ENCODE results near the gene ALG11. TPM values are rescaled to one million over a fixed set of nuclear protein-coding genes. Genes with fewer than 3 reads are reported as not detected.

Gene ALG11
- total and polyA plus RNA-seq, 4 donors, result 5.4 to 34.5 (median 11.9) TPM

DNA sequence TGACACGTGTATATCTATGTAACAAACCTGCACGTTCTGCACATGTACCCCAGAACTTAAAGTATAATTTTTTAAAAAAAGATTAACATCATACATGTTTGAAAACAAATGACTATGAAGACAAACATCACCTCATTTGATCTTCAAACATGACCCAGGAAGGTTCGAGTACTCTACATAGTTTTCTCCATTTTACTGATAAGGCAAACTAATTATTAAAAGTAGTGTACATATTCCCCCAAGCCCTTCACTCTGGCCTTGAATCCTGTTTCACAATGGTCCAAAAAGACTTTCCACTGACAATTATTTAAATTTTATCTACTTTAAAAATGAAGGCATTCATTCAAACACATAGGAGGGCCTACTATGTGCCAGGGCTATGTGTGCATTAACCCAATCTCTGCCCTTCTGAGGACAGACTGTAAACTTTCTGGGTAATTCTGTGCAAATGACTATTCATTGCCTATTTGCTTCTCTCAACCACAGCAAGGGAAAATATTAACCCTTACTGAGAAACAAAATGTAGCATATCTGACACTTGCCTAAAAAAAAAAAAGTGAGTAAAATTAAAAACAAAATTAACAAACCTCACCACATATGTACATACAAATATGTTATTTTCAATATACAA, 23.1 kb upstream of the ALG11 start:
- WGBS, result 68% methylated on average over 3 of the region's 3 CpGs
- H3K4me1 ChIP-seq (ENCODE audit: control insufficient read depth in 4 of 4, insufficient read depth in 4 of 4, low read length in 3 of 4), result peaks cover 0 to 7% (median 5%) of the 10 kb centered on the region in 4 donors

DNA sequence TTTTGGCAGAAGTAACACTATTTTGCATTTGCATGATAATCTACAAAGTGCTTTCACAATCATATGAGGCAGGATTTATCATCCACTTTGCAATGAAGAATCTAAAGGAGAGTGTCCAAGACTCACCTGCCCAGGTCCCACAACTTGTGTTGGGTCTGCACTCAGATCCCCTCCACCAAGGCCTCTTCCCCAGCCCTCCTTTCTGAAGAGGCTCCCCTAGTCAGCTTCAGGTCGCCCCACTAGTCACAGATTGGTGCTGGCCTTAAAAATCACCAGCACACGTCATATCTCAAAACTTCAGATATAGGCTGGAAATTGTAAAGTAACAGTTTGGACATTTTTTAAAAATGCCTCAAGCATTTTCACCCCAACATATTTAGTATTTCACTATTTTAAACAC, 18.5 kb upstream of the ALG11 start:
- peaks cover 0 to 3% (median 0%) of the 10 kb centered on the region in 4 donors for H3K36me3 ChIP-seq (ENCODE audit: control insufficient read depth in 4 of 4, insufficient read depth in 3 of 4, low read depth in 1 of 4, low read length in 3 of 4)
- peaks cover 10 to 45% (median 44%) of the 10 kb centered on the region in 4 donors for H3K4me1 ChIP-seq (ENCODE audit: control insufficient read depth in 4 of 4, insufficient read depth in 4 of 4, low read length in 3 of 4)
- H3K27me3 ChIP-seq (ENCODE audit: control insufficient read depth in 4 of 4, insufficient read depth in 4 of 4, low read length in 3 of 4), result no peaks in the 10 kb centered on the region
- no peak overlapping the region for H3K9ac ChIP-seq (ENCODE audit: low read depth in 1 of 2, low read length in 2 of 2)
- no peaks in the 10 kb centered on the region for H3K9me3 ChIP-seq (ENCODE audit: control insufficient read depth in 4 of 4, low read length in 3 of 4)
- TF ChIP-seq GABPA (IDR thresholded peaks at IDR 0.05 in 1 of 2, conservative IDR thresholded peaks at IDR 0.05 in 1 of 2), result no peak
- TF ChIP-seq HNF4A (conservative IDR thresholded peaks at IDR 0.05), result no peak
- no peak for TF ChIP-seq RAD21 (IDR thresholded peaks at IDR 0.05)
- TF ChIP-seq, protein P1, sequence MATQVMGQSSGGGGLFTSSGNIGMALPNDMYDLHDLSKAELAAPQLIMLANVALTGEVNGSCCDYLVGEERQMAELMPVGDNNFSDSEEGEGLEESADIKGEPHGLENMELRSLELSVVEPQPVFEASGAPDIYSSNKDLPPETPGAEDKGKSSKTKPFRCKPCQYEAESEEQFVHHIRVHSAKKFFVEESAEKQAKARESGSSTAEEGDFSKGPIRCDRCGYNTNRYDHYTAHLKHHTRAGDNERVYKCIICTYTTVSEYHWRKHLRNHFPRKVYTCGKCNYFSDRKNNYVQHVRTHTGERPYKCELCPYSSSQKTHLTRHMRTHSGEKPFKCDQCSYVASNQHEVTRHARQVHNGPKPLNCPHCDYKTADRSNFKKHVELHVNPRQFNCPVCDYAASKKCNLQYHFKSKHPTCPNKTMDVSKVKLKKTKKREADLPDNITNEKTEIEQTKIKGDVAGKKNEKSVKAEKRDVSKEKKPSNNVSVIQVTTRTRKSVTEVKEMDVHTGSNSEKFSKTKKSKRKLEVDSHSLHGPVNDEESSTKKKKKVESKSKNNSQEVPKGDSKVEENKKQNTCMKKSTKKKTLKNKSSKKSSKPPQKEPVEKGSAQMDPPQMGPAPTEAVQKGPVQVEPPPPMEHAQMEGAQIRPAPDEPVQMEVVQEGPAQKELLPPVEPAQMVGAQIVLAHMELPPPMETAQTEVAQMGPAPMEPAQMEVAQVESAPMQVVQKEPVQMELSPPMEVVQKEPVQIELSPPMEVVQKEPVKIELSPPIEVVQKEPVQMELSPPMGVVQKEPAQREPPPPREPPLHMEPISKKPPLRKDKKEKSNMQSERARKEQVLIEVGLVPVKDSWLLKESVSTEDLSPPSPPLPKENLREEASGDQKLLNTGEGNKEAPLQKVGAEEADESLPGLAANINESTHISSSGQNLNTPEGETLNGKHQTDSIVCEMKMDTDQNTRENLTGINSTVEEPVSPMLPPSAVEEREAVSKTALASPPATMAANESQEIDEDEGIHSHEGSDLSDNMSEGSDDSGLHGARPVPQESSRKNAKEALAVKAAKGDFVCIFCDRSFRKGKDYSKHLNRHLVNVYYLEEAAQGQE (IDR thresholded peaks at IDR 0.05), result no peak
- no peak for TF ChIP-seq TAF1 (conservative IDR thresholded peaks at IDR 0.05)
- no peak for TF ChIP-seq YY1 (IDR thresholded peaks at IDR 0.05)
- TF ChIP-seq NR2F2 (IDR thresholded peaks at IDR 0.05), result no peak
- no peak for TF ChIP-seq FOXA1 (IDR thresholded peaks at IDR 0.05)
- TF ChIP-seq, protein P2, sequence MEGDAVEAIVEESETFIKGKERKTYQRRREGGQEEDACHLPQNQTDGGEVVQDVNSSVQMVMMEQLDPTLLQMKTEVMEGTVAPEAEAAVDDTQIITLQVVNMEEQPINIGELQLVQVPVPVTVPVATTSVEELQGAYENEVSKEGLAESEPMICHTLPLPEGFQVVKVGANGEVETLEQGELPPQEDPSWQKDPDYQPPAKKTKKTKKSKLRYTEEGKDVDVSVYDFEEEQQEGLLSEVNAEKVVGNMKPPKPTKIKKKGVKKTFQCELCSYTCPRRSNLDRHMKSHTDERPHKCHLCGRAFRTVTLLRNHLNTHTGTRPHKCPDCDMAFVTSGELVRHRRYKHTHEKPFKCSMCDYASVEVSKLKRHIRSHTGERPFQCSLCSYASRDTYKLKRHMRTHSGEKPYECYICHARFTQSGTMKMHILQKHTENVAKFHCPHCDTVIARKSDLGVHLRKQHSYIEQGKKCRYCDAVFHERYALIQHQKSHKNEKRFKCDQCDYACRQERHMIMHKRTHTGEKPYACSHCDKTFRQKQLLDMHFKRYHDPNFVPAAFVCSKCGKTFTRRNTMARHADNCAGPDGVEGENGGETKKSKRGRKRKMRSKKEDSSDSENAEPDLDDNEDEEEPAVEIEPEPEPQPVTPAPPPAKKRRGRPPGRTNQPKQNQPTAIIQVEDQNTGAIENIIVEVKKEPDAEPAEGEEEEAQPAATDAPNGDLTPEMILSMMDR (IDR thresholded peaks at IDR 0.05; ENCODE audit: low read depth, low read length, missing input control), result no peak
- TF ChIP-seq SP1 (IDR thresholded peaks at IDR 0.05), result no peak
- no peak for TF ChIP-seq RXRA (IDR thresholded peaks at IDR 0.05)
- H3K27ac ChIP-seq (ENCODE audit: low read depth in 1 of 2, low read length in 2 of 2), result no peak overlapping the region
- no peak overlapping the region for H3K4me3 ChIP-seq (ENCODE audit: low read depth in 1 of 3, low read length in 3 of 3)
- no peak for DNase-seq (ENCODE audit: low spot score)
- WGBS, result 95% methylated on average over 2 of the region's 2 CpGs

More for the DNA sequence above, 23.1 kb upstream of the ALG11 start:
- no peak for DNase-seq (ENCODE audit: low spot score)
- peaks cover 0 to 3% (median 0%) of the 10 kb centered on the region in 4 donors for H3K36me3 ChIP-seq (ENCODE audit: control insufficient read depth in 4 of 4, insufficient read depth in 3 of 4, low read depth in 1 of 4, low read length in 3 of 4)
- H3K27me3 ChIP-seq (ENCODE audit: control insufficient read depth in 4 of 4, insufficient read depth in 4 of 4, low read length in 3 of 4), result no peaks in the 10 kb centered on the region
- no peaks in the 10 kb centered on the region for H3K9me3 ChIP-seq (ENCODE audit: control insufficient read depth in 4 of 4, low read length in 3 of 4)
- H3K27ac ChIP-seq (ENCODE audit: low read depth in 1 of 2, low read length in 2 of 2), result no peak overlapping the region
- no peak overlapping the region for H3K4me3 ChIP-seq (ENCODE audit: low read depth in 1 of 3, low read length in 3 of 3)
- no peak overlapping the region for H3K9ac ChIP-seq (ENCODE audit: low read depth in 1 of 2, low read length in 2 of 2)
- no peak for TF ChIP-seq JUND (IDR thresholded peaks at IDR 0.05)
- TF ChIP-seq, protein P3, sequence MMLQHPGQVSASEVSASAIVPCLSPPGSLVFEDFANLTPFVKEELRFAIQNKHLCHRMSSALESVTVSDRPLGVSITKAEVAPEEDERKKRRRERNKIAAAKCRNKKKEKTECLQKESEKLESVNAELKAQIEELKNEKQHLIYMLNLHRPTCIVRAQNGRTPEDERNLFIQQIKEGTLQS (IDR thresholded peaks at IDR 0.05), result no peak
- no peak for TF ChIP-seq SP1 (IDR thresholded peaks at IDR 0.05)
- TF ChIP-seq GABPA (IDR thresholded peaks at IDR 0.05 in 1 of 2, conservative IDR thresholded peaks at IDR 0.05 in 1 of 2), result no peak
- no peak for TF ChIP-seq NR2F2 (IDR thresholded peaks at IDR 0.05)
- peak; percentile 30 to 41 for TF ChIP-seq HNF4A (conservative IDR thresholded peaks at IDR 0.05)
- peak; percentile 62 to 66 for TF ChIP-seq RXRA (IDR thresholded peaks at IDR 0.05)

Measured in liver (tissue), 9 donors.